B cell (primary cell): ENCODE data around the gene TLX1.

Experiments
- CTCF ChIP-seq: fragments of 200-600 bp; IDR thresholded peaks from one replicate; pipeline ENCODE4 v1.8.0; 2022; ENCODE audit warnings: antibody characterized with exemption, mild to moderate bottlenecking
- EZH2 ChIP-seq: IDR thresholded peaks from 2 replicates; pipeline ENCODE4 v1.6.1; 2012; ENCODE audit warnings: borderline replicate concordance, low read depth, mild to moderate bottlenecking, moderate library complexity, low read length; ENCODE audit not compliant: insufficient read depth, poor library complexity, severe bottlenecking

- TF ChIP-seq CTCF (no peak), EZH2 (no peak)
Measured at GRCh38 chr10:101099901-101100300, 31.2 kb upstream of the TLX1 start.
